ENCODE data around the gene CEP170. TPM values are rescaled to one million over a fixed set of nuclear protein-coding genes. Genes with fewer than 3 reads are reported as not detected.

CEP170 gene
- total RNA-seq, 6 experiments from 2014 or later, result 12.6 to 24.6 (median 14.6) TPM

GRCh38 chr1:243253211-243253925, 1.7 kb downstream of the CEP170 start:
- Histone ChIP-seq H3K27ac (peak overlapping the region; percentile 93 to 96 (median 93)), H3K9me3 (no peaks in the 10 kb centered on the region), H3K27me3 (no peaks in the 10 kb centered on the region), H3K36me3 (no peaks in the 10 kb centered on the region), H3K4me1 (peaks cover 0 to 25% (median 4%) of the 10 kb centered on the region in 4 donors), H3K4me3 (peak overlapping the region; percentile 74 to 82 (median 75))
- TF ChIP-seq CTCF (IDR thresholded peaks at IDR 0.05) (no peak), POLR2A (IDR thresholded peaks at IDR 0.05) (no peak)
- 9% methylated on average over 8 of the region's 8 CpGs for WGBS (ENCODE audit: insufficient coverage, low coverage, low lambda C conversion rate, missing lambda C conversion rate)
- ATAC-seq, result no peak
- no peak for DNase-seq
- intact Hi-C loops (cut with DNase I), result no loop called here

DNA sequence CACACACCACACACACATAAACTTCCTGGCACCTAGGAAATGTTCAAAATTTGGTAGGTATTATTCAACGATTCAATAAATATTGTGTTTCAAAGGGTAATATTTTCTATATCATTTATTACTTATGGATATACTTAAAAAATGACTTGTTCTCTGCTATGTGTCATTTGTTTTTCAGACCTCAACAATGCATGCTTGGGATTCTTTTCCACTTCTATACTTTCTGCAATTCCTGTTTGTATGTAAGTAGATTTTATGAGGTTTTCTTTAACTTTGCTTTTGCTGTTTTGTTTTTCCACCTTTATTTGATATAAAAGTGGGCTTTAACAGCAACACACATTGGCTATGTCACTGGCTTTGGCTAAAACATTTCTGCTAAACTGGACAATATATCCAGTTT, 3.5 kb downstream of the CEP170 start:
- ATAC-seq (no peak), DNase-seq (no peak)
- Histone ChIP-seq H3K4me3 (no peak overlapping the region), H3K27ac (no peak overlapping the region), H3K36me3 (no peaks in the 10 kb centered on the region), H3K9me3 (no peaks in the 10 kb centered on the region), H3K4me1 (peaks cover 0 to 15% (median 2%) of the 10 kb centered on the region in 4 donors), H3K27me3 (no peaks in the 10 kb centered on the region)
- 86% methylated on average over 1 of the region's 1 CpG for whole genome bisulfite sequencing (ENCODE audit: insufficient coverage, low coverage, low lambda C conversion rate, missing lambda C conversion rate)
- TF ChIP-seq CTCF (IDR thresholded peaks at IDR 0.05) (no peak), POLR2A (IDR thresholded peaks at IDR 0.05) (no peak)
- intact Hi-C loops (cut with DNase I), result no loop called here

- intact Hi-C loops (cut with DNase I), result no loop called here
- Histone ChIP-seq H3K4me3 (no peak overlapping the region), H3K27me3 (no peaks in the 10 kb centered on the region), H3K9me3 (no peaks in the 10 kb centered on the region), H3K36me3 (no peaks in the 10 kb centered on the region), H3K4me1 (peaks cover 0 to 12% (median 1%) of the 10 kb centered on the region in 4 donors), H3K27ac (no peak overlapping the region)
- DNase-seq (no peak), ATAC-seq (no peak)
- TF ChIP-seq POLR2A (IDR thresholded peaks at IDR 0.05), result no peak
- TF ChIP-seq CTCF (IDR thresholded peaks at IDR 0.05), result no peak
- 90% methylated on average over 3 of the region's 3 CpGs for WGBS (ENCODE audit: insufficient coverage, low coverage, low lambda C conversion rate, missing lambda C conversion rate)
Observed at GRCh38 chr1:243250102-243250501, 5.0 kb downstream of the CEP170 start.

GRCh38 chr1:243249214-243249613, 5.9 kb downstream of the CEP170 start:
- DNase-seq (no peak), ATAC-seq (no peak)
- H3K36me3 ChIP-seq, result no peaks in the 10 kb centered on the region
- H3K27me3 ChIP-seq, result no peaks in the 10 kb centered on the region
- no peak for TF ChIP-seq CTCF (IDR thresholded peaks at IDR 0.05)
- no peak for TF ChIP-seq POLR2A (IDR thresholded peaks at IDR 0.05)
- intact Hi-C loops (cut with DNase I), result no loop called here
- 96% methylated on average over 3 of the region's 3 CpGs for WGBS (ENCODE audit: insufficient coverage, low coverage, low lambda C conversion rate, missing lambda C conversion rate)
- H3K4me1 ChIP-seq, result peaks cover 0 to 12% (median 1%) of the 10 kb centered on the region in 4 donors
- no peak overlapping the region for H3K4me3 ChIP-seq
- no peaks in the 10 kb centered on the region for H3K9me3 ChIP-seq
- no peak overlapping the region for H3K27ac ChIP-seq

Measured in right lobe of liver (tissue), 6 donors.